HepG2 (cell line): ENCODE data around the gene ABAT. TPM values are rescaled to one million over a fixed set of nuclear protein-coding genes. Genes with fewer than 3 reads are reported as not detected.

Source experiments
- CC2D1A ChIP-seq: sonication (generic); formaldehyde crosslinking; IDR thresholded peaks from 2 replicates; pipeline ENCODE4 v1.8.1; 2023; ENCODE audit warnings: mild to moderate bottlenecking, missing genetic modification reagents
- DNMT1 ChIP-seq: sonication (generic); formaldehyde crosslinking; IDR thresholded peaks from 2 replicates; pipeline ENCODE4 v1.5.1; 2020; ENCODE audit warnings: mild to moderate bottlenecking, missing genetic modification reagents
- DNMT3B ChIP-seq: conservative IDR thresholded peaks from 2 replicates; pipeline ENCODE4 v1.6.1; 2016; ENCODE audit warnings: missing biosample characterization, control low read depth
- EED ChIP-seq: sonication (generic); formaldehyde crosslinking; IDR thresholded peaks from 2 replicates; pipeline ENCODE4 v1.5.0; 2020; ENCODE audit warnings: mild to moderate bottlenecking, missing genetic modification reagents
- ELF4 ChIP-seq: sonication (generic); formaldehyde crosslinking; IDR thresholded peaks from 2 replicates; pipeline ENCODE4 v1.5.0; 2020; ENCODE audit warnings: missing genetic modification reagents, mild to moderate bottlenecking, moderate library complexity, borderline replicate concordance
- FOXO1 ChIP-seq: sonication (generic); formaldehyde crosslinking; IDR thresholded peaks from 2 replicates; pipeline ENCODE4 v1.4.0; 2020; ENCODE audit warnings: missing genetic modification reagents
- HNF4A ChIP-seq: sonication (generic); formaldehyde crosslinking; IDR thresholded peaks from 2 replicates; pipeline ENCODE4 v1.4.0; 2020; ENCODE audit warnings: missing genetic modification reagents
- MTF1 ChIP-seq: sonication (generic); formaldehyde crosslinking; IDR thresholded peaks from 2 replicates; pipeline ENCODE4 v1.5.0; 2020; ENCODE audit warnings: missing genetic modification reagents
- NFKB2 ChIP-seq: sonication (generic); formaldehyde crosslinking; IDR thresholded peaks from 2 replicates; pipeline ENCODE4 v1.4.0; 2020; ENCODE audit warnings: missing genetic modification reagents, borderline replicate concordance
- PAWR ChIP-seq: sonication (generic); formaldehyde crosslinking; IDR thresholded peaks from 2 replicates; pipeline ENCODE4 v1.4.0; 2020; ENCODE audit warnings: missing genetic modification reagents, mild to moderate bottlenecking, borderline replicate concordance
- PHF8 ChIP-seq: sonication (generic); formaldehyde crosslinking; IDR thresholded peaks from 2 replicates; pipeline ENCODE4 v1.5.0; 2020; ENCODE audit warnings: missing genetic modification reagents
- POGZ ChIP-seq: sonication (generic); formaldehyde crosslinking; IDR thresholded peaks from 2 replicates; pipeline ENCODE4 v1.4.0; 2020; ENCODE audit warnings: mild to moderate bottlenecking, missing genetic modification reagents
- RFX3 ChIP-seq: IDR thresholded peaks from 2 replicates; pipeline ENCODE4 v1.6.1; 2016; ENCODE audit warnings: missing biosample characterization, missing genetic modification reagents
- SP4 ChIP-seq: sonication (generic); formaldehyde crosslinking; IDR thresholded peaks from 2 replicates; pipeline ENCODE4 v1.8.1; 2023; ENCODE audit warnings: mild to moderate bottlenecking, missing genetic modification reagents
- TEAD2 ChIP-seq: sonication (generic); formaldehyde crosslinking; IDR thresholded peaks from 2 replicates; pipeline ENCODE4 v1.9.0; 2021; ENCODE audit warnings: missing genetic modification reagents
- XRCC5 ChIP-seq: fragments of 200-400 bp; formaldehyde crosslinking; optimal IDR thresholded peaks from 2 replicates; pipeline ENCODE3; 2017; ENCODE audit warnings: mild to moderate bottlenecking, low read length
- ZBTB37 ChIP-seq: sonication (generic); formaldehyde crosslinking; IDR thresholded peaks from 2 replicates; pipeline ENCODE4 v1.4.0; 2020; ENCODE audit warnings: mild to moderate bottlenecking, missing genetic modification reagents
- ZFAT ChIP-seq: sonication (generic); formaldehyde crosslinking; conservative IDR thresholded peaks from 2 replicates; pipeline ENCODE4 v1.8.1; 2023; ENCODE audit warnings: missing genetic modification reagents, inconsistent platforms
- ZFP90 ChIP-seq: sonication (generic); formaldehyde crosslinking; IDR thresholded peaks from 2 replicates; pipeline ENCODE4 v1.8.0; 2022; ENCODE audit warnings: missing genetic modification reagents, mild to moderate bottlenecking, inconsistent platforms, borderline replicate concordance
- ZFX ChIP-seq: sonication (generic); formaldehyde crosslinking; IDR thresholded peaks from 2 replicates; pipeline ENCODE4 v1.4.0; 2020; ENCODE audit warnings: mild to moderate bottlenecking, low read depth, missing genetic modification reagents, moderate library complexity
- ZFY ChIP-seq: sonication (generic); formaldehyde crosslinking; IDR thresholded peaks from 2 replicates; pipeline ENCODE4 v1.4.0; 2020; ENCODE audit warnings: missing genetic modification reagents
- ZNF292 ChIP-seq: sonication (generic); formaldehyde crosslinking; IDR thresholded peaks from 2 replicates; pipeline ENCODE4 v1.8.1; 2022; ENCODE audit warnings: mild to moderate bottlenecking, low read depth, missing genetic modification reagents, borderline replicate concordance
- ZNF343 ChIP-seq: sonication (generic); formaldehyde crosslinking; IDR thresholded peaks from 2 replicates; pipeline ENCODE4 v1.4.0; 2020; ENCODE audit warnings: mild to moderate bottlenecking, missing genetic modification reagents
- ZNF496 ChIP-seq: sonication (generic); formaldehyde crosslinking; IDR thresholded peaks from 2 replicates; pipeline ENCODE4 v1.8.1; 2023; ENCODE audit warnings: mild to moderate bottlenecking, moderate library complexity, missing genetic modification reagents; ENCODE audit not compliant: insufficient replicate concordance
- ZNF629 ChIP-seq: sonication (generic); formaldehyde crosslinking; conservative IDR thresholded peaks from 2 replicates; pipeline ENCODE4 v1.5.0; 2020; ENCODE audit warnings: missing genetic modification reagents
- ZSCAN25 ChIP-seq: sonication (generic); formaldehyde crosslinking; IDR thresholded peaks from 2 replicates; pipeline ENCODE4 v1.8.0; 2022; ENCODE audit warnings: mild to moderate bottlenecking, missing genetic modification reagents
- ZSCAN9 ChIP-seq: IDR thresholded peaks from 2 replicates; pipeline ENCODE4 v1.6.1; 2016; ENCODE audit warnings: borderline replicate concordance
- polyA plus RNA-seq, 8 experiments: library from polyadenylated mRNA; depleted of rRNA in 3 of 8; stranded (reverse) in 7 of 8; unstranded in 1 of 8; fragments of >200 nt; fragmentation: Illumina TruSeq in 4 of 8; extraction: Trizol in 4 of 8; gene quantifications; 2 replicates each; pipeline versions ENCODE4 v1.2.1 to v1.2.3, GENCODE V29; 2011 to 2016; ENCODE audit warnings: low read depth in 4 of 8, missing spikeins in 1 of 8, mixed read lengths in 1 of 8; ENCODE audit not compliant: insufficient read depth in 1 of 8
- total RNA-seq, 5 experiments: library from RNA; depleted of rRNA; stranded (reverse); fragments of >200 nt; fragmentation: Illumina TruSeq; extraction: Trizol; gene quantifications; 2 replicates each; pipeline ENCODE4 v1.2.3, GENCODE V29; 2016; ENCODE audit warnings: low read depth in 1 of 5
- TF ChIP-seq, protein P1 (sequence below): sonication (generic); formaldehyde crosslinking; IDR thresholded peaks from 2 replicates; pipeline ENCODE4 v1.4.0; 2020; ENCODE audit warnings: missing genetic modification reagents

ABAT gene
- total and polyA plus RNA-seq, 2 of the 13 experiments (the other 11 are each of a cell fraction or from before 2014, with no cell fraction given), result 47.6 to 97.3 TPM

DNA sequence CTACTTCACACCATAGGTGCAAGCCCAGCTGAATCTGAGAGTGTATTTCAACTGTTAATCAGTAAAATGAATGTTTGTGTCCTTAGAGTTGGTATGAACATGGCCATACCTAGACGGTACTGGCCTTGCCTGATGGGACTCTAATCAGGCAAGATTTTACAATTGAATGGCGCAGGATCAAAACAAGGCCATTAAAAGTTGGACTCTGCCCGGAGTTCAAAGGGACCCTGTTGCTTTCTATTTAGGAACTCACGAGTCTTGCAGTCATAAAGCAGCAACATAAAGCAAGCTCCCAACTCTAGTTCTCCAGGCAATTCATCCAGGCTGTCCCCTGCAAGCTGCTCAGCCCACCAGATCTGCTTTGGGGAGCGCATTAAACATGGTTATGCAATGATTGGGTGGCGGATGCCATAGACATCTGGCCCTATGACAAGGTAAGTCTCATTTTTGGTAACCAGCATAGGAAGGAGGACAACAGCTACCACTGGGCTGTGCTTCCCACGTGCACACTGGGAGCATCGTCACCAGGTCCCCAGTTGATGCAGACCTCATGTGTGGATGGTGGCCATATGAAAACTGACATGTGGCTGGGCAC lies 114.3 kb downstream of the ABAT start (continued):
- TF ChIP-seq ZNF496 (CRISPR knock-in tag), result no peak
- no peak for TF ChIP-seq MTF1 (CRISPR knock-in tag)
- TF ChIP-seq ZSCAN9 (CRISPR knock-in tag), result no peak
- TF ChIP-seq CC2D1A (CRISPR knock-in tag), result no peak
- no peak for TF ChIP-seq POGZ (CRISPR knock-in tag)
- TF ChIP-seq SP4 (CRISPR knock-in tag), result no peak
- TF ChIP-seq PHF8 (CRISPR knock-in tag), result no peak
- no peak for TF ChIP-seq ZBTB37 (CRISPR knock-in tag)
- TF ChIP-seq TEAD2, result no peak
- TF ChIP-seq XRCC5, result no peak
- no peak for TF ChIP-seq DNMT3B
- TF ChIP-seq EED (CRISPR knock-in tag), result no peak
- TF ChIP-seq ZFY (CRISPR knock-in tag), result 0 out of 2 replicates have a peak, but pooled peaks have one; percentile 12
- no peak for TF ChIP-seq DNMT1
- peak; percentile 75 for TF ChIP-seq HNF4A (CRISPR knock-in tag)
- 0 out of 2 replicates have a peak, but pooled peaks have one; percentile 21 for TF ChIP-seq FOXO1 (CRISPR knock-in tag)
- no peak for TF ChIP-seq ELF4 (CRISPR knock-in tag)
- no peak for TF ChIP-seq ZFAT (CRISPR knock-in tag)
- TF ChIP-seq ZNF629 (CRISPR knock-in tag), result no peak
- TF ChIP-seq PAWR (CRISPR knock-in tag), result no peak
- no peak for TF ChIP-seq ZNF292
- no peak for TF ChIP-seq NFKB2 (CRISPR knock-in tag)
- TF ChIP-seq ZNF343, result no peak
- no peak for TF ChIP-seq ZSCAN25 (CRISPR knock-in tag)
- 0 out of 2 replicates have a peak, but pooled peaks have one; percentile 20 for TF ChIP-seq ZFX (CRISPR knock-in tag)
- TF ChIP-seq, protein P1, sequence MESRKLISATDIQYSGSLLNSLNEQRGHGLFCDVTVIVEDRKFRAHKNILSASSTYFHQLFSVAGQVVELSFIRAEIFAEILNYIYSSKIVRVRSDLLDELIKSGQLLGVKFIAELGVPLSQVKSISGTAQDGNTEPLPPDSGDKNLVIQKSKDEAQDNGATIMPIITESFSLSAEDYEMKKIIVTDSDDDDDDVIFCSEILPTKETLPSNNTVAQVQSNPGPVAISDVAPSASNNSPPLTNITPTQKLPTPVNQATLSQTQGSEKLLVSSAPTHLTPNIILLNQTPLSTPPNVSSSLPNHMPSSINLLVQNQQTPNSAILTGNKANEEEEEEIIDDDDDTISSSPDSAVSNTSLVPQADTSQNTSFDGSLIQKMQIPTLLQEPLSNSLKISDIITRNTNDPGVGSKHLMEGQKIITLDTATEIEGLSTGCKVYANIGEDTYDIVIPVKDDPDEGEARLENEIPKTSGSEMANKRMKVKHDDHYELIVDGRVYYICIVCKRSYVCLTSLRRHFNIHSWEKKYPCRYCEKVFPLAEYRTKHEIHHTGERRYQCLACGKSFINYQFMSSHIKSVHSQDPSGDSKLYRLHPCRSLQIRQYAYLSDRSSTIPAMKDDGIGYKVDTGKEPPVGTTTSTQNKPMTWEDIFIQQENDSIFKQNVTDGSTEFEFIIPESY, result peak; percentile 41; the same call in 1 of the 2 replicates
- no peak for TF ChIP-seq ZFP90
- TF ChIP-seq RFX3 (CRISPR knock-in tag), result no peak
